Osteocyte (in vitro differentiated cells): ENCODE data around the gene SIGLEC7. TPM values are rescaled to one million over a fixed set of nuclear protein-coding genes. Genes with fewer than 3 reads are reported as not detected.

ENCODE experiments used
- DNase-seq: peaks from one replicate; pipeline ENCODE4 v3.0.0; 2021; ENCODE audit warnings: mixed read lengths; ENCODE audit not compliant: unreplicated experiment; ENCODE audit errors: extremely low spot score
- H3K27ac Mint-ChIP-seq: one replicate; pipeline ENCODE4 v1.8.0; 2021; ENCODE audit warnings: mild to moderate bottlenecking, mixed read lengths; ENCODE audit not compliant: unreplicated experiment
- H3K27me3 Mint-ChIP-seq: one replicate; pipeline ENCODE4 v1.8.0; 2021; ENCODE audit warnings: mixed read lengths; ENCODE audit not compliant: unreplicated experiment
- H3K36me3 Mint-ChIP-seq: one replicate; pipeline ENCODE4 v1.8.0; 2021; ENCODE audit warnings: mixed read lengths; ENCODE audit not compliant: unreplicated experiment
- H3K4me1 Mint-ChIP-seq: one replicate; pipeline ENCODE4 v1.8.0; 2021; ENCODE audit warnings: mixed read lengths; ENCODE audit not compliant: unreplicated experiment
- H3K4me3 Mint-ChIP-seq: one replicate; pipeline ENCODE4 v1.8.0; 2021; ENCODE audit warnings: mild to moderate bottlenecking, moderate library complexity, mixed read lengths; ENCODE audit not compliant: unreplicated experiment
- H3K9me3 Mint-ChIP-seq: one replicate; pipeline ENCODE4 v1.8.0; 2021; ENCODE audit warnings: mixed read lengths; ENCODE audit not compliant: unreplicated experiment
- total RNA-seq: library from RNA; stranded (reverse); gene quantifications from 2 replicates; pipeline ENCODE4 v1.2.1, GENCODE V29; 2021
- TF ChIP-seq, protein P1 (sequence below): fragments of 200-600 bp; sonication (generic); IDR thresholded peaks from 2 replicates; pipeline ENCODE4 v1.5.0; 2021; ENCODE audit warnings: antibody characterized with exemption, mild to moderate bottlenecking, moderate library complexity

The SIGLEC7 gene
- total RNA-seq, 1 donor from 2014 or later = not detected

- Mint-ChIP-seq H3K36me3 (no peaks in the 10 kb centered on the region), H3K27me3 (no peaks in the 10 kb centered on the region), H3K27ac (no peak overlapping the region), H3K9me3 (no peaks in the 10 kb centered on the region), H3K4me1 (no peaks in the 10 kb centered on the region), H3K4me3 (no peak overlapping the region)
- TF ChIP-seq, protein P1, sequence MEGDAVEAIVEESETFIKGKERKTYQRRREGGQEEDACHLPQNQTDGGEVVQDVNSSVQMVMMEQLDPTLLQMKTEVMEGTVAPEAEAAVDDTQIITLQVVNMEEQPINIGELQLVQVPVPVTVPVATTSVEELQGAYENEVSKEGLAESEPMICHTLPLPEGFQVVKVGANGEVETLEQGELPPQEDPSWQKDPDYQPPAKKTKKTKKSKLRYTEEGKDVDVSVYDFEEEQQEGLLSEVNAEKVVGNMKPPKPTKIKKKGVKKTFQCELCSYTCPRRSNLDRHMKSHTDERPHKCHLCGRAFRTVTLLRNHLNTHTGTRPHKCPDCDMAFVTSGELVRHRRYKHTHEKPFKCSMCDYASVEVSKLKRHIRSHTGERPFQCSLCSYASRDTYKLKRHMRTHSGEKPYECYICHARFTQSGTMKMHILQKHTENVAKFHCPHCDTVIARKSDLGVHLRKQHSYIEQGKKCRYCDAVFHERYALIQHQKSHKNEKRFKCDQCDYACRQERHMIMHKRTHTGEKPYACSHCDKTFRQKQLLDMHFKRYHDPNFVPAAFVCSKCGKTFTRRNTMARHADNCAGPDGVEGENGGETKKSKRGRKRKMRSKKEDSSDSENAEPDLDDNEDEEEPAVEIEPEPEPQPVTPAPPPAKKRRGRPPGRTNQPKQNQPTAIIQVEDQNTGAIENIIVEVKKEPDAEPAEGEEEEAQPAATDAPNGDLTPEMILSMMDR = no peak
- peak; percentile 78 for DNase-seq
Observed at GRCh38 chr19:51186323-51186722, 44.2 kb downstream of the SIGLEC7 start.

- Mint-ChIP-seq H3K9me3 (no peaks in the 10 kb centered on the region), H3K27ac (no peak overlapping the region), H3K27me3 (no peaks in the 10 kb centered on the region), H3K4me1 (no peaks in the 10 kb centered on the region), H3K36me3 (no peaks in the 10 kb centered on the region), H3K4me3 (no peak overlapping the region)
- TF ChIP-seq, protein P1 = no peak
- peak; percentile 79 for DNase-seq
Observed at GRCh38 chr19:51187395-51188226, 45.5 kb downstream of the SIGLEC7 start.

DNA sequence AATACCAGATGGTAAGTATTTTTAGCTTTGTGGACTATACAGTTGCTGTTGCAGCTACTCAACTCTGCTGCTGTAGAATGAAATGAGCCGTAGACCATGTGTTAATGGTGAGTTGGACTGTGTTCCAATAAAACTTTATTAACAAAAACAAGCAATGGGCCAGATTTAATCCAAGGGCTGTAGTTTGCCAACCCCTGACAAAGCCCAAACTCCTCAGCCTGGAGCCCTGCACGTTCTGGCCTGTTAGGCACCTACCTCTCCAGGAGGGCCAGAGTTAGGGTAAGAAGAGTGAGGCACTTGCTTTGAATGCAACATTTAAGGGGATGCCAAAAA is 46.1 kb downstream of the SIGLEC7 start:
- H3K9me3 Mint-ChIP-seq = no peaks in the 10 kb centered on the region
- TF ChIP-seq, protein P1 = no peak
- DNase-seq = peak; percentile 8
- no peak overlapping the region for H3K27ac Mint-ChIP-seq
- H3K27me3 Mint-ChIP-seq = no peaks in the 10 kb centered on the region
- H3K4me3 Mint-ChIP-seq = no peak overlapping the region
- H3K4me1 Mint-ChIP-seq = no peaks in the 10 kb centered on the region
- H3K36me3 Mint-ChIP-seq = no peaks in the 10 kb centered on the region

GRCh38 chr19:51192689-51193088 is 50.6 kb downstream of the SIGLEC7 start:
- no peaks in the 10 kb centered on the region for H3K27me3 Mint-ChIP-seq
- TF ChIP-seq, protein P1 = no peak
- no peak overlapping the region for H3K4me3 Mint-ChIP-seq
- H3K36me3 Mint-ChIP-seq = no peaks in the 10 kb centered on the region
- H3K27ac Mint-ChIP-seq = no peak overlapping the region
- no peaks in the 10 kb centered on the region for H3K9me3 Mint-ChIP-seq
- DNase-seq = no peak
- H3K4me1 Mint-ChIP-seq = no peaks in the 10 kb centered on the region

GRCh38 chr19:51194527-51195315 is 52.6 kb downstream of the SIGLEC7 start:
- no peaks in the 10 kb centered on the region for H3K36me3 Mint-ChIP-seq

More at GRCh38 chr19:51194527-51195315, 52.6 kb downstream of the SIGLEC7 start:
- Mint-ChIP-seq H3K9me3 (no peaks in the 10 kb centered on the region), H3K27me3 (no peaks in the 10 kb centered on the region), H3K4me1 (no peaks in the 10 kb centered on the region), H3K27ac (no peak overlapping the region), H3K4me3 (no peak overlapping the region)
- TF ChIP-seq, protein P1 = no peak
- DNase-seq = peak; percentile 38
